HEK293 (cell line): Measurements from ENCODE around the gene DLK1.

Experiments used
- GFI1B ChIP-seq: fragments of 450-650 bp; formaldehyde crosslinking; IDR thresholded peaks from 2 replicates; pipeline ENCODE4 v1.5.1; 2016; ENCODE audit warnings: missing biosample characterization, missing genetic modification characterization
- GLI4 ChIP-seq: fragments of 450-650 bp; formaldehyde crosslinking; IDR thresholded peaks from 2 replicates; pipeline ENCODE4 v1.5.1; 2016; ENCODE audit warnings: missing biosample characterization, missing genetic modification characterization
- IKZF3 ChIP-seq: fragments of 450-650 bp; IDR thresholded peaks from 2 replicates; pipeline ENCODE4 v1.5.0; 2018; ENCODE audit warnings: missing biosample characterization, mild to moderate bottlenecking, missing genetic modification characterization, moderate library complexity
- ZNF138 ChIP-seq: fragments of 450-650 bp; formaldehyde crosslinking; IDR thresholded peaks from 2 replicates; pipeline ENCODE4 v1.5.1; 2016; ENCODE audit warnings: missing biosample characterization, missing genetic modification characterization, borderline replicate concordance
- ZNF274 ChIP-seq, 2 experiments: fragments of 200-500 bp in 1 of 2; fragments of 450-650 bp in 1 of 2; sonication (Bioruptor generic) in 1 of 2; formaldehyde crosslinking in 1 of 2; IDR thresholded peaks; 2 replicates each; pipeline versions ENCODE4 v1.5.1 to v1.6.1; 2014 to 2016; ENCODE audit warnings: borderline replicate concordance in 1 of 2, inconsistent platforms in 1 of 2, low read length in 1 of 2, missing biosample characterization in 1 of 2, missing genetic modification characterization in 1 of 2
- TF ChIP-seq, protein P1 (sequence below): fragments of 450-650 bp; formaldehyde crosslinking; IDR thresholded peaks from 2 replicates; pipeline ENCODE4 v1.5.1; 2016; ENCODE audit warnings: missing biosample characterization, missing genetic modification characterization
- TF ChIP-seq, protein P2 (sequence below): fragments of 450-650 bp; formaldehyde crosslinking; IDR thresholded peaks from 2 replicates; pipeline ENCODE4 v1.5.1; 2016; ENCODE audit warnings: missing biosample characterization, missing genetic modification characterization, low read depth
- TF ChIP-seq, protein P3 (sequence below): fragments of 450-650 bp; formaldehyde crosslinking; IDR thresholded peaks from 2 replicates; pipeline ENCODE4 v1.5.1; 2016; ENCODE audit warnings: missing biosample characterization, missing genetic modification characterization
- TF ChIP-seq, protein P4 (sequence below): fragments of 450-650 bp; formaldehyde crosslinking; IDR thresholded peaks from 2 replicates; pipeline ENCODE4 v1.5.1; 2016; ENCODE audit warnings: missing biosample characterization, missing genetic modification characterization

DNA sequence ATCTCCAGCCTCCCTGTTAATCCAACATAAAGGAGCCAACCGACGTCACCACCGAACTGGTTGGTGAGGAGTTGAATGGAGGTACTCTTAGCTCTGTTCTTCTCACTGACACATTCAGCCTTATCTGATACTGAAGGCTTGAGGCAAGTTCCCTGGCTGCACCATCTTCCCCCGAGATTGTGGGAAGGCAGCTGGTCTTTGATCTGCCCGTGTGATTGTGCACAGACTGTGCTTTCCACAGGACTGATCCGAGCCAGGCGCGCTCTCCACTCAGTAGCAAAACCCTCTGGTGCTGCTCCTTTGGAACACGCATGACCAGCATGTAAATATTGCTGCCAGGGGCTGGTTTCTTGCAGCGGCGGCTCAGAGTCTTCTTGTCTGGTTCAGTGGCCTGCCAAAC is 30.1 kb upstream of the DLK1 start:
- TF ChIP-seq ZNF274 (IDR thresholded peaks at IDR 0.05; ENCODE audit: low read length) (no peak), ZNF274 (tag by site-specific recombination; IDR thresholded peaks at IDR 0.05; ENCODE audit: borderline replicate concordance) (no peak), ZNF138 (tag by site-specific recombination) (no peak), GFI1B (tag by site-specific recombination) (no peak), IKZF3 (no peak), GLI4 (tag by site-specific recombination) (no peak)
- TF ChIP-seq, protein P1, sequence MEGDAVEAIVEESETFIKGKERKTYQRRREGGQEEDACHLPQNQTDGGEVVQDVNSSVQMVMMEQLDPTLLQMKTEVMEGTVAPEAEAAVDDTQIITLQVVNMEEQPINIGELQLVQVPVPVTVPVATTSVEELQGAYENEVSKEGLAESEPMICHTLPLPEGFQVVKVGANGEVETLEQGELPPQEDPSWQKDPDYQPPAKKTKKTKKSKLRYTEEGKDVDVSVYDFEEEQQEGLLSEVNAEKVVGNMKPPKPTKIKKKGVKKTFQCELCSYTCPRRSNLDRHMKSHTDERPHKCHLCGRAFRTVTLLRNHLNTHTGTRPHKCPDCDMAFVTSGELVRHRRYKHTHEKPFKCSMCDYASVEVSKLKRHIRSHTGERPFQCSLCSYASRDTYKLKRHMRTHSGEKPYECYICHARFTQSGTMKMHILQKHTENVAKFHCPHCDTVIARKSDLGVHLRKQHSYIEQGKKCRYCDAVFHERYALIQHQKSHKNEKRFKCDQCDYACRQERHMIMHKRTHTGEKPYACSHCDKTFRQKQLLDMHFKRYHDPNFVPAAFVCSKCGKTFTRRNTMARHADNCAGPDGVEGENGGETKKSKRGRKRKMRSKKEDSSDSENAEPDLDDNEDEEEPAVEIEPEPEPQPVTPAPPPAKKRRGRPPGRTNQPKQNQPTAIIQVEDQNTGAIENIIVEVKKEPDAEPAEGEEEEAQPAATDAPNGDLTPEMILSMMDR (tag by site-specific recombination) = no peak
- TF ChIP-seq, protein P2, sequence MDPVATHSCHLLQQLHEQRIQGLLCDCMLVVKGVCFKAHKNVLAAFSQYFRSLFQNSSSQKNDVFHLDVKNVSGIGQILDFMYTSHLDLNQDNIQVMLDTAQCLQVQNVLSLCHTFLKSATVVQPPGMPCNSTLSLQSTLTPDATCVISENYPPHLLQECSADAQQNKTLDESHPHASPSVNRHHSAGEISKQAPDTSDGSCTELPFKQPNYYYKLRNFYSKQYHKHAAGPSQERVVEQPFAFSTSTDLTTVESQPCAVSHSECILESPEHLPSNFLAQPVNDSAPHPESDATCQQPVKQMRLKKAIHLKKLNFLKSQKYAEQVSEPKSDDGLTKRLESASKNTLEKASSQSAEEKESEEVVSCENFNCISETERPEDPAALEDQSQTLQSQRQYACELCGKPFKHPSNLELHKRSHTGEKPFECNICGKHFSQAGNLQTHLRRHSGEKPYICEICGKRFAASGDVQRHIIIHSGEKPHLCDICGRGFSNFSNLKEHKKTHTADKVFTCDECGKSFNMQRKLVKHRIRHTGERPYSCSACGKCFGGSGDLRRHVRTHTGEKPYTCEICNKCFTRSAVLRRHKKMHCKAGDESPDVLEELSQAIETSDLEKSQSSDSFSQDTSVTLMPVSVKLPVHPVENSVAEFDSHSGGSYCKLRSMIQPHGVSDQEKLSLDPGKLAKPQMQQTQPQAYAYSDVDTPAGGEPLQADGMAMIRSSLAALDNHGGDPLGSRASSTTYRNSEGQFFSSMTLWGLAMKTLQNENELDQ (tag by site-specific recombination) = no peak
- TF ChIP-seq, protein P3, sequence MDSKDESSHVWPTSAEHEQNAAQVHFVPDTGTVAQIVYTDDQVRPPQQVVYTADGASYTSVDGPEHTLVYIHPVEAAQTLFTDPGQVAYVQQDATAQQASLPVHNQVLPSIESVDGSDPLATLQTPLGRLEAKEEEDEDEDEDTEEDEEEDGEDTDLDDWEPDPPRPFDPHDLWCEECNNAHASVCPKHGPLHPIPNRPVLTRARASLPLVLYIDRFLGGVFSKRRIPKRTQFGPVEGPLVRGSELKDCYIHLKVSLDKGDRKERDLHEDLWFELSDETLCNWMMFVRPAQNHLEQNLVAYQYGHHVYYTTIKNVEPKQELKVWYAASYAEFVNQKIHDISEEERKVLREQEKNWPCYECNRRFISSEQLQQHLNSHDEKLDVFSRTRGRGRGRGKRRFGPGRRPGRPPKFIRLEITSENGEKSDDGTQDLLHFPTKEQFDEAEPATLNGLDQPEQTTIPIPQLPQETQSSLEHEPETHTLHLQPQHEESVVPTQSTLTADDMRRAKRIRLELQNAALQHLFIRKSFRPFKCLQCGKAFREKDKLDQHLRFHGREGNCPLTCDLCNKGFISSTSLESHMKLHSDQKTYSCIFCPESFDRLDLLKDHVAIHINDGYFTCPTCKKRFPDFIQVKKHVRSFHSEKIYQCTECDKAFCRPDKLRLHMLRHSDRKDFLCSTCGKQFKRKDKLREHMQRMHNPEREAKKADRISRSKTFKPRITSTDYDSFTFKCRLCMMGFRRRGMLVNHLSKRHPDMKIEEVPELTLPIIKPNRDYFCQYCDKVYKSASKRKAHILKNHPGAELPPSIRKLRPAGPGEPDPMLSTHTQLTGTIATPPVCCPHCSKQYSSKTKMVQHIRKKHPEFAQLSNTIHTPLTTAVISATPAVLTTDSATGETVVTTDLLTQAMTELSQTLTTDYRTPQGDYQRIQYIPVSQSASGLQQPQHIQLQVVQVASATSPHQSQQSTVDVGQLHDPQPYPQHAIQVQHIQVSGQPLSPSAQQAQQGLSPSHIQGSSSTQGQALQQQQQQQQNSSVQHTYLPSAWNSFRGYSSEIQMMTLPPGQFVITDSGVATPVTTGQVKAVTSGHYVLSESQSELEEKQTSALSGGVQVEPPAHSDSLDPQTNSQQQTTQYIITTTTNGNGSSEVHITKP (tag by site-specific recombination) = no peak
- TF ChIP-seq, protein P4, sequence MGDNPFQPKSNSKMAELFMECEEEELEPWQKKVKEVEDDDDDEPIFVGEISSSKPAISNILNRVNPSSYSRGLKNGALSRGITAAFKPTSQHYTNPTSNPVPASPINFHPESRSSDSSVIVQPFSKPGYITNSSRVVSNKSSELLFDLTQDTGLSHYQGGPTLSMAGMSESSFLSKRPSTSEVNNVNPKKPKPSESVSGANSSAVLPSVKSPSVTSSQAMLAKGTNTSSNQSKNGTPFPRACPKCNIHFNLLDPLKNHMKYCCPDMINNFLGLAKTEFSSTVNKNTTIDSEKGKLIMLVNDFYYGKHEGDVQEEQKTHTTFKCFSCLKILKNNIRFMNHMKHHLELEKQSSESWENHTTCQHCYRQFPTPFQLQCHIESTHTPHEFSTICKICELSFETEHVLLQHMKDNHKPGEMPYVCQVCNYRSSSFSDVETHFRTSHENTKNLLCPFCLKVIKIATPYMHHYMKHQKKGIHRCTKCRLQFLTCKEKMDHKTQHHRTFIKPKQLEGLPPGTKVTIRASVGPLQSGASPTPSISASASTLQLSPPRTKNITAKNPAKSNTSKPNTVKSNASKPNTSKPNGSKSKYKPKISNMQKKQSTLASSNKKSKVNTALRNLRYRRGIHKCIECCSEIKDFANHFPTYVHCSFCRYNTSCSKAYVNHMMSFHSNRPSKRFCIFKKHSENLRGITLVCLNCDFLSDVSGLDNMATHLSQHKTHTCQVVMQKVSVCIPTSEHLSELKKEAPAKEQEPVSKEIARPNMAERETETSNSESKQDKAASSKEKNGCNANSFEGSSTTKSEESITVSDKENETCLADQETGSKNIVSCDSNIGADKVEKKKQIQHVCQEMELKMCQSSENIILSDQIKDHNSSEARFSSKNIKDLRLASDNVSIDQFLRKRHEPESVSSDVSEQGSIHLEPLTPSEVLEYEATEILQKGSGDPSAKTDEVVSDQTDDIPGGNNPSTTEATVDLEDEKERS (tag by site-specific recombination) = no peak
